ENCODE measurements around the gene OR2T27.
A peak's percentile ranks its signal among the peaks of the same experiment; 100 is the strongest.
"Not testable (repeated sequence)": the region's sequence is repeated elsewhere in the genome, so short reads cannot be mapped to it uniquely, and the experiment has no call there.

Gene OR2T27

GRCh38 chr1:248639652-248640051 is 15.7 kb downstream of the OR2T27 start:
- not testable (repeated sequence) for DNase-seq

- not testable (repeated sequence) for DNase-seq
Observed at GRCh38 chr1:248636612-248637011, 18.7 kb downstream of the OR2T27 start.

- not testable (repeated sequence) for DNase-seq
Observed at GRCh38 chr1:248634991-248635390, 20.3 kb downstream of the OR2T27 start, which contains the start of gene OR2T11. Gene OR2T11, minus strand, starts transcription at chr1:248635091. Its CDS starts 7,963 bp downstream, at chr1:248627128.

GRCh38 chr1:248631354-248632008 is 23.8 kb downstream of the OR2T27 start:
- DNase-seq: no peak

- no peak for DNase-seq
Observed at GRCh38 chr1:248630551-248630950, 24.8 kb downstream of the OR2T27 start.

GRCh38 chr1:248627971-248628844 is 27.1 kb downstream of the OR2T27 start:
- DNase-seq: no peak

GRCh38 chr1:248625971-248626370 is 29.4 kb downstream of the OR2T27 start:
- DNase-seq: no peak

GRCh38 chr1:248625166-248625565 is 30.2 kb downstream of the OR2T27 start:
- no peak for DNase-seq

- peak; percentile 32 for DNase-seq
Observed at GRCh38 chr1:248622570-248623001, 32.7 kb downstream of the OR2T27 start.

- DNase-seq: no peak
Observed at GRCh38 chr1:248621770-248622169, 33.6 kb downstream of the OR2T27 start.

- peak; percentile 12 for DNase-seq
Observed at GRCh38 chr1:248618878-248619277, 36.5 kb downstream of the OR2T27 start.

- no peak for DNase-seq
Observed at GRCh38 chr1:248618119-248618518, 37.2 kb downstream of the OR2T27 start.

GRCh38 chr1:248613742-248614141 is 41.6 kb downstream of the OR2T27 start:
- DNase-seq: no peak

GRCh38 chr1:248611883-248612414 is 43.4 kb downstream of the OR2T27 start:
- DNase-seq: no peak

GRCh38 chr1:248610301-248610700 is 45.0 kb downstream of the OR2T27 start:
- no peak for DNase-seq

Data from GF-D8 (cell line).